IMR-90 (cell line): Measurements from ENCODE around the gene KCNQ2.

Experiments used
- CTCF ChIP-seq: conservative IDR thresholded peaks from 2 replicates; pipeline ENCODE4 v1.5.1; 2012; ENCODE audit warnings: mild to moderate bottlenecking, low read depth, low read length, improper control_type of control experiment
- MAZ ChIP-seq: IDR thresholded peaks from 2 replicates; pipeline ENCODE4 v1.6.1; 2012; ENCODE audit warnings: low read depth, mild to moderate bottlenecking, low read length, improper control_type of control experiment, moderate library complexity, borderline replicate concordance
- POLR2A ChIP-seq: IDR thresholded peaks from 2 replicates; pipeline ENCODE4 v1.6.1; 2012; ENCODE audit warnings: mild to moderate bottlenecking, low read depth, low read length
- RFX5 ChIP-seq: IDR thresholded peaks from 2 replicates; pipeline ENCODE4 v1.8.0; 2012; ENCODE audit warnings: low read depth, mild to moderate bottlenecking, low read length, moderate library complexity

GRCh38 chr20:63355781-63356295 is 116.6 kb downstream of the KCNQ2 start:
- TF ChIP-seq CTCF (no peak), MAZ (no peak), POLR2A (no peak), RFX5 (no peak)
